GM12891 (cell line): ENCODE data around the gene FMO5.
"Not testable (repeated sequence)": the region's sequence is repeated elsewhere in the genome, so short reads cannot be mapped to it uniquely, and the experiment has no call there.

Experiments
- PAX5 ChIP-seq: IDR thresholded peaks from 2 replicates; pipeline ENCODE4 v1.6.1; 2011; ENCODE audit warnings: low read length, moderate library complexity, mild to moderate bottlenecking; ENCODE audit not compliant: insufficient read depth, severe bottlenecking
- POLR2A ChIP-seq: IDR thresholded peaks from 2 replicates; pipeline ENCODE4 v1.6.1; 2011; ENCODE audit warnings: low read depth, low read length, control low read depth
- POLR2AphosphoS5 ChIP-seq: IDR thresholded peaks from 2 replicates; pipeline ENCODE4 v1.6.1; 2011; ENCODE audit warnings: low read depth, low read length, control low read depth
- SPI1 ChIP-seq: IDR thresholded peaks from 2 replicates; pipeline ENCODE4 v1.6.1; 2011; ENCODE audit warnings: low read depth, low read length, control low read depth
- TAF1 ChIP-seq: IDR thresholded peaks from 2 replicates; pipeline ENCODE4 v1.6.1; 2011; ENCODE audit warnings: low read depth, low read length, control low read depth

GRCh38 chr1:147157116-147157515, 68.0 kb downstream of the FMO5 start:
- TF ChIP-seq POLR2A, POLR2AphosphoS5, SPI1, PAX5, TAF1: not testable (repeated sequence)
